Measurements from ENCODE around the gene PMPCA. TPM values are rescaled to one million over a fixed set of nuclear protein-coding genes. Genes with fewer than 3 reads are reported as not detected.

Gene PMPCA
- 10 to 100 TPM; 14.8 to 33.3 (median 29.8) TPM for total RNA-seq

GRCh38 chr9:136410500-136411287 is at the start of gene PMPCA, which contains the start of gene ENTR1:
Gene PMPCA (plus strand): TSS chr9:136410658. CDS start chr9:136410669, 11 bp downstream.
Gene ENTR1 (minus strand): TSS chr9:136410614. CDS start chr9:136410397, 217 bp downstream.
- TF ChIP-seq, protein P1, sequence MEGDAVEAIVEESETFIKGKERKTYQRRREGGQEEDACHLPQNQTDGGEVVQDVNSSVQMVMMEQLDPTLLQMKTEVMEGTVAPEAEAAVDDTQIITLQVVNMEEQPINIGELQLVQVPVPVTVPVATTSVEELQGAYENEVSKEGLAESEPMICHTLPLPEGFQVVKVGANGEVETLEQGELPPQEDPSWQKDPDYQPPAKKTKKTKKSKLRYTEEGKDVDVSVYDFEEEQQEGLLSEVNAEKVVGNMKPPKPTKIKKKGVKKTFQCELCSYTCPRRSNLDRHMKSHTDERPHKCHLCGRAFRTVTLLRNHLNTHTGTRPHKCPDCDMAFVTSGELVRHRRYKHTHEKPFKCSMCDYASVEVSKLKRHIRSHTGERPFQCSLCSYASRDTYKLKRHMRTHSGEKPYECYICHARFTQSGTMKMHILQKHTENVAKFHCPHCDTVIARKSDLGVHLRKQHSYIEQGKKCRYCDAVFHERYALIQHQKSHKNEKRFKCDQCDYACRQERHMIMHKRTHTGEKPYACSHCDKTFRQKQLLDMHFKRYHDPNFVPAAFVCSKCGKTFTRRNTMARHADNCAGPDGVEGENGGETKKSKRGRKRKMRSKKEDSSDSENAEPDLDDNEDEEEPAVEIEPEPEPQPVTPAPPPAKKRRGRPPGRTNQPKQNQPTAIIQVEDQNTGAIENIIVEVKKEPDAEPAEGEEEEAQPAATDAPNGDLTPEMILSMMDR (IDR thresholded peaks at IDR 0.05; ENCODE audit: low read depth) = no peak

GRCh38 chr9:136361047-136361753 is 49.3 kb upstream of the PMPCA start:
- TF ChIP-seq, protein P1 (IDR thresholded peaks at IDR 0.05; ENCODE audit: low read depth) = no peak

- TF ChIP-seq, protein P1 (IDR thresholded peaks at IDR 0.05; ENCODE audit: low read depth) = no peak
Observed at GRCh38 chr9:136361754-136362449, 48.6 kb upstream of the PMPCA start.

GRCh38 chr9:136362450-136362784 is 48.0 kb upstream of the PMPCA start:
- TF ChIP-seq, protein P1 (IDR thresholded peaks at IDR 0.05; ENCODE audit: low read depth) = no peak

GRCh38 chr9:136363106-136363948 is 47.1 kb upstream of the PMPCA start, which contains the start of gene DNLZ:
Gene DNLZ (minus strand): TSS chr9:136363744. CDS start chr9:136363714, 30 bp downstream.
- TF ChIP-seq, protein P1 (IDR thresholded peaks at IDR 0.05; ENCODE audit: low read depth) = no peak

GRCh38 chr9:136363949-136364748 is 46.3 kb upstream of the PMPCA start:
- TF ChIP-seq, protein P1 (IDR thresholded peaks at IDR 0.05; ENCODE audit: low read depth) = no peak

Measured in subcutaneous adipose tissue (tissue), 4 donors.